GM06990 (cell line): Measurements from ENCODE around the gene SDK2.

Source experiments
- DNase-seq: peaks from one replicate; pipeline ENCODE4 v3.0.0-alpha.2; 2011; ENCODE audit not compliant: insufficient read length; ENCODE audit errors: extremely low read depth
- H3K27me3 ChIP-seq: replicated peaks from 2 replicates; pipeline ENCODE4 v1.6.0; 2011; ENCODE audit warnings: low read length; ENCODE audit not compliant: control insufficient read depth, insufficient read depth
- H3K36me3 ChIP-seq: 2 replicates; pipeline ENCODE4 v1.5.1; 2011; ENCODE audit warnings: low read length; ENCODE audit not compliant: control insufficient read depth, insufficient read depth
- H3K4me3 ChIP-seq: replicated peaks from 2 replicates; pipeline ENCODE4 v1.5.1; 2011; ENCODE audit warnings: low read depth, mild to moderate bottlenecking, control low read depth, low read length
- TF ChIP-seq, protein P1 (sequence below): IDR thresholded peaks from 2 replicates; pipeline ENCODE4 v1.5.1; 2011; ENCODE audit warnings: low read length, control low read depth, mild to moderate bottlenecking, inconsistent platforms; ENCODE audit not compliant: insufficient read depth, poor library complexity, severe bottlenecking

Gene SDK2

DNA sequence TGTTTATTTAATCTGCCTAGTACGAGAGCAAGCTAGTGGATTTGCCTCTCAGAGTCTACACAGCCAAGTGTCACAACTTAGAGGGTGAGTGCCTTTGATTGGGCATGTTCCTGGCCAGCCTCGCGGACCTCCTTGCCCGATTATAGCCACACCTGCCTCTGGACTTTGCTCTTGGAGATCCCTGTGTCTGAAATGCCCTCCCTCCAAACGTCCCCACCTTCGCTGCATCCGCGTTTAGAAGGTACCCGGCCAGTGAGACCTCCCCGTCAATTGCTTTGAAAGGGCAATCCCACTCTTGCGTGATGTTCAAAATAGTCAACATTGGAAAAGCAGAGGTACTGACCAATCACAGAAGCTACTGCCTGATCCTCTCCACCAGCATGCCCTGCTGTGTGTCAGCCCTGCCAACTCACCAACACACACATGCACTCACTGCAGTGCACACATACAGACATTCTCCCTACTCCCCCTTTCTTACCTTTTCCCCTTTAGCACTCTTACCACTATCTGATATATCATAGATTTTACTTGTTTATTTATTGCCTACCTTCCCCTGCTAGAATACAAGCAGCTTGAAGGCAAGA lies 6.5 kb upstream of the SDK2 start:
- TF ChIP-seq, protein P1, sequence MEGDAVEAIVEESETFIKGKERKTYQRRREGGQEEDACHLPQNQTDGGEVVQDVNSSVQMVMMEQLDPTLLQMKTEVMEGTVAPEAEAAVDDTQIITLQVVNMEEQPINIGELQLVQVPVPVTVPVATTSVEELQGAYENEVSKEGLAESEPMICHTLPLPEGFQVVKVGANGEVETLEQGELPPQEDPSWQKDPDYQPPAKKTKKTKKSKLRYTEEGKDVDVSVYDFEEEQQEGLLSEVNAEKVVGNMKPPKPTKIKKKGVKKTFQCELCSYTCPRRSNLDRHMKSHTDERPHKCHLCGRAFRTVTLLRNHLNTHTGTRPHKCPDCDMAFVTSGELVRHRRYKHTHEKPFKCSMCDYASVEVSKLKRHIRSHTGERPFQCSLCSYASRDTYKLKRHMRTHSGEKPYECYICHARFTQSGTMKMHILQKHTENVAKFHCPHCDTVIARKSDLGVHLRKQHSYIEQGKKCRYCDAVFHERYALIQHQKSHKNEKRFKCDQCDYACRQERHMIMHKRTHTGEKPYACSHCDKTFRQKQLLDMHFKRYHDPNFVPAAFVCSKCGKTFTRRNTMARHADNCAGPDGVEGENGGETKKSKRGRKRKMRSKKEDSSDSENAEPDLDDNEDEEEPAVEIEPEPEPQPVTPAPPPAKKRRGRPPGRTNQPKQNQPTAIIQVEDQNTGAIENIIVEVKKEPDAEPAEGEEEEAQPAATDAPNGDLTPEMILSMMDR = no peak
- no peaks in the 10 kb centered on the region for H3K36me3 ChIP-seq
- DNase-seq = no peak
- H3K27me3 ChIP-seq = no peaks in the 10 kb centered on the region; the same call in 1 of the 2 replicates
- H3K4me3 ChIP-seq = no peak overlapping the region

DNA sequence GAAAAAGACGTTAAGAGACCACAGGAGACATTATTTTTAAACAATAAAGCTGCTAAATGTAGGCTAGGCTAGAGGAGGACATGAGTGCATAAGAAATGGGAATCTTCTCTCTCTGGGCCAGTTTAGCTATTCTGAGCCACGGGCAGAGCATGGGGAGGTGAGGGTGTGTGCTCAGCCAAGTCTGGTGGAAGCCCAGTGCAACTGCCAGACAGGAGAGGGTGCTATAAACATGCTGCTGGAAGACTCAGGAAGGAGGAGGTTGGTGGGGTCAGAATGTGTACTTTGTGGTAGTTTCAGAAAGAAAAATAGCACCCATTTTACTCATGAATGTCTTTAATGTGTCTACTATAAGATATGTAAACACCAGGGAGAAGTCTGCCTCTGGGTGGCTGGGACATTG lies 5.9 kb upstream of the SDK2 start:
- DNase-seq = no peak
- Histone ChIP-seq H3K4me3 (no peak overlapping the region), H3K36me3 (no peaks in the 10 kb centered on the region), H3K27me3 (peaks cover 2% of the 10 kb centered on the region)
- TF ChIP-seq, protein P1 = peak; percentile 18

DNA sequence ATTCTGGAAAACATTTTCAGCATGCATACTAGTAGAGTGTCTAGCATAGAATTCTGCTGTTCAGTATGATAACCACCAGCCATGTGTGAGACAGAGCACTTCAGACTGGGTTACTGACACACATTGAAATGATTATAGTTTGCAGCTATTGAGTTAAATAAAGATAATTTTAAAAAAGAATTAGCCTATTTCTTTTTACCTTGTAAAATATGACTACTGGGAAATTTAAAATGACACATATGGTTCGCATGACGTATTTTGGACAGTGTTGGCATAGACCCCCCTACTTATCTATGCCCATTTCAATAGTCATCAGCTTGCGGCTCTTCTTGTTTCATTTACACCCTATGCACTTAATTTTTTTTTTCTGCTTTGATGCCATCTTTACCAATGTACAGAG lies 4.7 kb upstream of the SDK2 start:
- Histone ChIP-seq H3K36me3 (no peaks in the 10 kb centered on the region), H3K27me3 (peaks cover 2% of the 10 kb centered on the region), H3K4me3 (no peak overlapping the region)
- TF ChIP-seq, protein P1 = no peak
- DNase-seq = no peak

DNA sequence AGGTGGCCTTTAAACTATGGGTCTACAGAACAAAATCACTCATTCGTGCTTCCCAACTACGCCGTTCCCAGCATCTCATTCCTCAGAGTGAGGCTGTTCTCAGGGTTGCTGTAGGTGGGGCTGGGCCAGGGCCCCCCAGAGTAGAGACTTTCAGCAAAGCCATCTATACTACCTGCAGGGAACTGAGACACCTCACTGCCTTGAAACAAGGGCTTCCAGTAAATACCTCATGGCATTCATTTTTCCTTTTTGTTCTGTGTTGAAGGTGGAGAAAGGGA lies 4.2 kb upstream of the SDK2 start:
- no peak for DNase-seq
- Histone ChIP-seq H3K4me3 (no peak overlapping the region), H3K27me3 (peaks cover 3% of the 10 kb centered on the region), H3K36me3 (no peaks in the 10 kb centered on the region)
- TF ChIP-seq, protein P1 = no peak

DNA sequence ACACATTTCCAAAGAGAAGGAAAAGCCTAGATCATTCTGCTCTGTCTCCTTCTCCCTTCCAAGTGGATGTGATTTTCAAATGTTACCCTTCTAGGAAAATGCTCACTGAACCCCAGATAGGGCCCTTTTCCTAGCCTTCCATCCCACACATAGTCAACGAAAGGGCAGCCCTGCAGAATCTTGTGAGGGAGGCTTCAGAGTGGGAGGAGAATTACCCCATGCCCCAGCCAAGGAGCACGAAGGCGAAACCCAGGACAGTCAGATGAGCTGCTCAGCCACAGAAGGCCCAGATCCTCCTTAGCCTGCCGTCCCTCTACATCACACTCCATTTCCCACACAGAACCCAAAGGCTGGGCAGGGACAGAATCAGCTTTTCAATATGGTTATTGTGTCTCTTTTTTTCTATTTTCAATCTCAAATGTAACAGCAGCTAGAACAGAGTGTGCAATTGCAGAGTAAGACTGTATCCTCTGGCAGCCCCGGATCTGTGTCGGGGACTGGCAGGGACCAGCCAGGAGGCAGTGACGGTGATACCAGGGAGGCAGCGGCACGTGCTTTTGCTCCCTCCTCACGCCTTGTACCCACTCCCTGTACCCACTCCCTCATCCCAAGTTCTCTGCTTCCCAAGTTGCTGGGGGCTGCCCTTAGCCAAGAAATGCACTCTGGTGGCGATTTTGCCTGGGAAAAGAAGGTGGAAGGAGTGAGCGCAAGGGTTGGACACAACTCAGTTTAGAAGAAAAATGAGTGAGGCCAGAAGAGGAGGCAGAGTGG lies 3.7 kb upstream of the SDK2 start:
- DNase-seq = no peak
- Histone ChIP-seq H3K27me3 (peaks cover 3% of the 10 kb centered on the region), H3K4me3 (no peak overlapping the region), H3K36me3 (no peaks in the 10 kb centered on the region)
- TF ChIP-seq, protein P1 = no peak
